K562 (cell line): Measurements from ENCODE around the gene ADD2. TPM values are rescaled to one million over a fixed set of nuclear protein-coding genes. Genes with fewer than 3 reads are reported as not detected.

Experiments used
- ATAC-seq: fragments of 200-7000 bp; cut with Tn5 transposase; 3 replicates; pipeline ENCODE4 v1.9.1; 2020; ENCODE audit warnings: moderate library complexity
- BruUV-seq: library from RNA; stranded (reverse); fragments of 400-500 nt; replicated peaks from 2 replicates; lab custom pipeline; 2021; lab: Mats Ljungman, UMichigan
- CTCF ChIA-PET: fragments of 300-600 bp; formaldehyde crosslinking; extraction: SDS; loops from one replicate; lab custom pipeline; 2021; ENCODE audit warnings: low intra/inter-chr PET ratio; lab: Yijun Ruan, JAX
- POLR2A ChIA-PET: fragments of 300-600, 350-650 bp; sonication (Branson Sonifier 250); formaldehyde crosslinking; extraction: SDS; loops from one replicate; lab custom pipeline; 2021; ENCODE audit warnings: antibody characterized with exemption, inconsistent platforms; lab: Yijun Ruan, JAX
- DNase-seq, 4 experiments: peaks; one replicate each; pipeline versions ENCODE4 v3.0.0 to v3.0.0-alpha.2; 2011 to 2018; ENCODE audit warnings: low spot score in 3 of 4, mixed read lengths in 3 of 4; ENCODE audit errors: extremely low read depth in 1 of 4
- FAIRE-seq: peaks from 2 replicates; lab custom pipeline; 2011; peaks lifted over from hg19 to GRCh38; lab: Jason Lieb, UNC
- H2AFZ ChIP-seq: 2 replicates; pipeline ENCODE4 v1.6.0; 2011; ENCODE audit warnings: low read depth, low read length, control low read depth, inconsistent platforms
- H3K27ac ChIP-seq: fragments of 200-600 bp; 3 replicates; pipeline ENCODE4 v1.8.0; 2011; ENCODE audit warnings: low read depth, mild to moderate bottlenecking, control low read depth, inconsistent platforms, low read length, moderate library complexity, mixed read lengths; ENCODE audit errors: extremely low read depth
- H3K27me3 ChIP-seq, 2 experiments: fragments of 300-600 bp in 1 of 2; 2 replicates in 1 of 2; 3 replicates in 1 of 2; pipeline versions ENCODE4 v1.6.0 to v1.8.0; 2011; ENCODE audit warnings: inconsistent platforms in 2 of 2, low read length in 2 of 2, mild to moderate bottlenecking in 1 of 2, mixed read lengths in 1 of 2, moderate library complexity in 1 of 2; ENCODE audit not compliant: control insufficient read depth in 2 of 2, insufficient read depth in 2 of 2
- H3K36me3 ChIP-seq: fragments of 300-600 bp; 3 replicates; pipeline ENCODE4 v1.8.0; 2011; ENCODE audit warnings: mild to moderate bottlenecking, low read length, inconsistent platforms; ENCODE audit not compliant: control insufficient read depth, insufficient read depth
- H3K4me1 ChIP-seq, 2 experiments: fragments of 200-600 bp in 1 of 2; replicated peaks in 1 of 2; 2 replicates in 1 of 2; 3 replicates in 1 of 2; pipeline versions ENCODE4 v1.5.1 to v1.8.0; 2011; ENCODE audit warnings: inconsistent platforms in 2 of 2, low read length in 2 of 2, mild to moderate bottlenecking in 1 of 2, mixed read lengths in 1 of 2, moderate library complexity in 1 of 2; ENCODE audit not compliant: control insufficient read depth in 2 of 2, insufficient read depth in 2 of 2
- H3K4me2 ChIP-seq: 2 replicates; pipeline ENCODE4 v1.6.1; 2011; ENCODE audit warnings: low read length, control low read depth, inconsistent platforms, mixed read lengths; ENCODE audit not compliant: insufficient read depth
- H3K4me3 ChIP-seq: fragments of 200-600 bp; sonication (generic), shearing (Covaris generic); 2 replicates; pipeline ENCODE4 v1.5.1; 2016; ENCODE audit warnings: control low read depth, inconsistent platforms
- H3K79me2 ChIP-seq: fragments of 200-600 bp; 3 replicates; pipeline ENCODE4 v1.8.0; 2011; ENCODE audit warnings: low read length, inconsistent platforms; ENCODE audit not compliant: control insufficient read depth, insufficient read depth
- H3K9ac ChIP-seq, 2 experiments: 2 replicates each; pipeline versions ENCODE4 v1.6.0 to v1.6.1; 2011; ENCODE audit warnings: low read depth in 2 of 2, low read length in 2 of 2, control low read depth in 1 of 2, inconsistent platforms in 1 of 2, mild to moderate bottlenecking in 1 of 2, mixed read lengths in 1 of 2; ENCODE audit not compliant: insufficient read depth in 1 of 2
- H3K9me1 ChIP-seq: one replicate; pipeline ENCODE4 v1.6.0; 2011; ENCODE audit warnings: inconsistent platforms, mild to moderate bottlenecking, low read length, moderate library complexity; ENCODE audit not compliant: control insufficient read depth, insufficient read depth
- H3K9me3 ChIP-seq: replicated peaks from 2 replicates; pipeline ENCODE4 v1.5.1; 2011; ENCODE audit warnings: low read depth, low read length, inconsistent platforms; ENCODE audit not compliant: control insufficient read depth, insufficient read depth
- H4K20me1 ChIP-seq: replicated peaks from 2 replicates; pipeline ENCODE4 v1.6.1; 2011; ENCODE audit warnings: low read length, inconsistent platforms, mixed read lengths; ENCODE audit not compliant: control insufficient read depth, insufficient read depth
- NCOA2 ChIP-seq, 2 experiments: fragments of 450-650 bp; IDR thresholded peaks; 2 replicates each; pipeline ENCODE4 v1.6.1; 2018; ENCODE audit warnings: mild to moderate bottlenecking in 2 of 2, moderate library complexity in 1 of 2; ENCODE audit not compliant: partially characterized antibody in 2 of 2
- PHB2 ChIP-seq: fragments of 450-650 bp; IDR thresholded peaks from 2 replicates; pipeline ENCODE4 v1.6.1; 2017; ENCODE audit warnings: low read depth
- SAFB ChIP-seq: fragments of 200-400 bp; formaldehyde crosslinking; IDR thresholded peaks from 2 replicates; pipeline ENCODE4 v1.6.1; 2017; ENCODE audit warnings: low read depth, low read length, borderline replicate concordance
- TAF1 ChIP-seq: IDR thresholded peaks from 2 replicates; pipeline ENCODE4 v1.6.1; 2011; ENCODE audit warnings: mild to moderate bottlenecking, low read length, moderate library complexity; ENCODE audit not compliant: insufficient read depth, control insufficient read depth, severe bottlenecking; ENCODE audit errors: extremely low read depth
- ZKSCAN3 ChIP-seq: fragments of 250-450 bp; sonication (Bioruptor Pico); IDR thresholded peaks from 2 replicates; pipeline ENCODE4 v1.4.0; 2020
- ZNF695 ChIP-seq: fragments of 450-650 bp; formaldehyde crosslinking; IDR thresholded peaks from 2 replicates; pipeline ENCODE4 v1.4.0; 2020; ENCODE audit warnings: mild to moderate bottlenecking, moderate library complexity
- ZNF699 ChIP-seq: fragments of 250-450 bp; sonication (Bioruptor Pico); IDR thresholded peaks from 2 replicates; pipeline ENCODE4 v1.8.0; 2021; ENCODE audit warnings: mild to moderate bottlenecking, moderate library complexity; ENCODE audit not compliant: insufficient replicate concordance
- WGBS: fragments of 100-300 bp; shearing (Covaris generic); methylation state at CpG from one replicate; pipeline ENCODE4 v1.1.6; 2016; ENCODE audit warnings: low coverage, mixed read lengths; ENCODE audit not compliant: insufficient coverage; ENCODE audit errors: missing lambda C conversion rate; 5-methylcytosine and 5-hydroxymethylcytosine counted together
- in situ Hi-C: fragments of 300-500 bp; cut with MboI; formaldehyde crosslinking; loops from 4 replicates; pipeline ENCODE4 v1.15.0; 2018; ENCODE audit warnings: inconsistent platforms, mixed read lengths
- intact Hi-C: fragments of 100-400 bp; cut with micrococcal nuclease; formaldehyde crosslinking; loops from 2 replicates; pipeline ENCODE4 v1.14.2; 2022
- polyA plus RNA-seq, 8 experiments: library from polyadenylated mRNA; depleted of rRNA in 4 of 8; stranded (reverse) in 5 of 8; unstranded in 3 of 8; fragments of >200 nt; fragmentation: Nextera tagmentation in 2 of 8; fragmentation: Illumina TruSeq in 1 of 8; extraction: Ambion mirVana in 2 of 8; extraction: Trizol in 1 of 8; gene quantifications; 2 replicates each; pipeline versions ENCODE4 v1.2.1 to v1.2.3, GENCODE V29; 2011 to 2014; ENCODE audit warnings: inconsistent platforms in 1 of 8, missing spikeins in 1 of 8
- total RNA-seq, 7 experiments: library from RNA; depleted of rRNA in 6 of 7; stranded (reverse); fragments of >200 nt in 6 of 7; fragmentation: Illumina TruSeq in 2 of 7; extraction: Trizol in 2 of 7; gene quantifications; 2 replicates each; pipeline versions ENCODE4 v1.2.1 to v1.2.3, GENCODE V29; 2011 to 2021; ENCODE audit warnings: low replicate concordance in 1 of 7
- TF ChIP-seq, protein P1 (sequence below): fragments of 450-650 bp; conservative IDR thresholded peaks from 2 replicates; pipeline ENCODE4 v1.6.1; 2016; ENCODE audit warnings: missing genetic modification characterization, low read depth, mild to moderate bottlenecking, missing compliant biosample characterization, moderate library complexity

The ADD2 gene
- total and polyA plus RNA-seq, 9 of the 15 experiments (the other 6 are each of a cell fraction or from before 2014, with no cell fraction given), result 3.5 to 63.0 (median 36.2) TPM

DNA sequence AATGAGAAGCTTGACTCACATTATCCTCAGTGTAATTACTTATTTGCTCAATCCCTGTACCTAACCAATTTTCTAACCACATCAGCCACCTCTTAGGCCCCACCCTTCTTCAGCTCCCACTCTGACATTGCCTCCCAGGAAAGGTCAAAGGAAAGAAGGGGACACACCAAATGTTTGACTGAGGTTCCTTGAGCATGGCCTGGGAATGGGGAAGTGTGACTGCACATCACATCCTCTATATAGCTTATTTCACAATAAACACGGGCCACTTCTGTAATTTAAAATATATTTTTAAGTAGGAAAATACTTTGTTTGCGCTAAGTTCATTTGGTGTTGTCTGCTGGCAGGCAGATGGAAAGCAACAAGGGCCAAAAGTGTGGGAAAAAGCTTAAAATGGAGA is 25.4 kb upstream of the ADD2 start:
- Histone ChIP-seq H3K27me3 (peaks cover 3 to 6% of the 10 kb centered on the region in 2 experiments), H3K4me2 (no peak overlapping the region), H3K9me1 (no peaks in the 10 kb centered on the region), H3K27ac (no peak overlapping the region), H2AFZ (no peak overlapping the region), H4K20me1 (no peaks in the 10 kb centered on the region), H3K4me1 (peaks cover 2 to 16% of the 10 kb centered on the region in 2 experiments; a peak in 3 of 5 replicates), H3K9ac (no peak overlapping the region), H3K79me2 (no peaks in the 10 kb centered on the region), H3K4me3 (no peak overlapping the region), H3K9me3 (no peaks in the 10 kb centered on the region)
- intact Hi-C loops (no loop called here), in situ Hi-C loops (loop anchor here (5.0 to 25.0 kb wide), 2 partner anchors 154 to 481 kb away; partner anchors contain the start of gene FAM136A)
- WGBS, result 3% methylated on average over 2 of the region's 2 CpGs
- FAIRE-seq (no peak), DNase-seq (no peak)
- ChIA-PET CTCF (no interaction called here), POLR2A (interaction anchor here (0.5 to 0.7 kb wide), 3 partner anchors 108 to 134 kb away, joined by 3 to 4 read pairs (median 3); no protein-coding TSS in a partner anchor)
- no TSS peak for BruUV-seq
- TF ChIP-seq ZNF695 (CRISPR knock-in tag) (no peak), ZKSCAN3 (CRISPR knock-in tag) (no peak), ZNF699 (no peak), NCOA2 (IDR thresholded peaks at IDR 0.05; ENCODE audit: partially characterized antibody in 2 of 2) (no peak), TAF1 (no peak), SAFB (no peak), PHB2 (no peak)
- TF ChIP-seq, protein P1, sequence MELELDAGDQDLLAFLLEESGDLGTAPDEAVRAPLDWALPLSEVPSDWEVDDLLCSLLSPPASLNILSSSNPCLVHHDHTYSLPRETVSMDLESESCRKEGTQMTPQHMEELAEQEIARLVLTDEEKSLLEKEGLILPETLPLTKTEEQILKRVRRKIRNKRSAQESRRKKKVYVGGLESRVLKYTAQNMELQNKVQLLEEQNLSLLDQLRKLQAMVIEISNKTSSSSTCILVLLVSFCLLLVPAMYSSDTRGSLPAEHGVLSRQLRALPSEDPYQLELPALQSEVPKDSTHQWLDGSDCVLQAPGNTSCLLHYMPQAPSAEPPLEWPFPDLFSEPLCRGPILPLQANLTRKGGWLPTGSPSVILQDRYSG (tag), result no peak
- TF ChIP-seq, all 486 proteins: peak for 0
- no peak for ATAC-seq
- H3K36me3 ChIP-seq, result no peaks in the 10 kb centered on the region
